ENCODE measurements around the gene STT3A. TPM values are rescaled to one million over a fixed set of nuclear protein-coding genes. Genes with fewer than 3 reads are reported as not detected.
A peak's percentile ranks its signal among the peaks of the same experiment; 100 is the strongest.

The STT3A gene
- total RNA-seq (47.1 TPM), polyA plus RNA-seq (37.7 TPM)
- long read RNA-seq, donor 1, full-length matches to known transcripts = 3 of 3 reads
- long read RNA-seq, donor 1, partial matches to known transcripts = 0 of 3 reads
- long read RNA-seq, donor 1, other reads (novel, unspliced or antisense) = 0 of 3 reads
- long read RNA-seq, donor 2 = 0 reads
- long read RNA-seq, donor 3, full-length matches to known transcripts = 26 of 33 reads
- long read RNA-seq, donor 3, partial matches to known transcripts = 7 of 33 reads
- long read RNA-seq, donor 3, other reads (novel, unspliced or antisense) = 0 of 33 reads
- long read RNA-seq, donor 4, full-length matches to known transcripts = 6 of 6 reads
- long read RNA-seq, donor 4, partial matches to known transcripts = 0 of 6 reads
- long read RNA-seq, donor 4, other reads (novel, unspliced or antisense) = 0 of 6 reads
- long read RNA-seq, donor 5, full-length matches to known transcripts = 38 of 107 reads
- long read RNA-seq, donor 5, partial matches to known transcripts = 69 of 107 reads
- long read RNA-seq, donor 5, other reads (novel, unspliced or antisense) = 0 of 107 reads
- long read RNA-seq, donor 6, full-length matches to known transcripts = 16 of 16 reads
- long read RNA-seq, donor 6, partial matches to known transcripts = 0 of 16 reads
- long read RNA-seq, donor 6, other reads (novel, unspliced or antisense) = 0 of 16 reads
- long read RNA-seq, donor 7, full-length matches to known transcripts = 14 of 19 reads
- long read RNA-seq, donor 7, partial matches to known transcripts = 5 of 19 reads
- long read RNA-seq, donor 7, other reads (novel, unspliced or antisense) = 0 of 19 reads
- long read RNA-seq, donor 8, full-length matches to known transcripts = 4 of 4 reads
- long read RNA-seq, donor 8, partial matches to known transcripts = 0 of 4 reads
- long read RNA-seq, donor 8, other reads (novel, unspliced or antisense) = 0 of 4 reads
- long read RNA-seq, donor 9, full-length matches to known transcripts = 8 of 8 reads
- long read RNA-seq, donor 9, partial matches to known transcripts = 0 of 8 reads
- long read RNA-seq, donor 9, other reads (novel, unspliced or antisense) = 0 of 8 reads
- long read RNA-seq, donor 10, full-length matches to known transcripts = 26 of 32 reads
- long read RNA-seq, donor 10, partial matches to known transcripts = 6 of 32 reads
- long read RNA-seq, donor 10, other reads (novel, unspliced or antisense) = 0 of 32 reads

GRCh38 chr11:125592305-125593113, at the start of gene STT3A:
STT3A (plus strand) TSS chr11:125592852; CDS start chr11:125595916, 3,064 bp downstream.
- no peaks in the 10 kb centered on the region for H3K27me3 ChIP-seq (ENCODE audit: control insufficient read depth in 2 of 2, insufficient read depth in 1 of 2, low read length in 1 of 2)
- H3K9me3 ChIP-seq (ENCODE audit: control insufficient read depth in 2 of 2, insufficient read depth in 1 of 2, low read length in 1 of 2) = no peaks in the 10 kb centered on the region
- DNase-seq (ENCODE audit: low read depth in 6 of 9, low spot score in 9 of 9) = peak; percentile 97 to 100 (median 99)
- under 1% methylated on average over 55 of the region's 55 CpGs for WGBS
- H3K4me1 ChIP-seq (ENCODE audit: control insufficient read depth in 2 of 2, insufficient read depth in 2 of 2, low read length in 2 of 2) = peaks cover 0 to 13% of the 10 kb centered on the region in 2 donors
- peaks cover 0 to 6% of the 10 kb centered on the region in 2 donors for H3K36me3 ChIP-seq (ENCODE audit: control insufficient read depth in 2 of 2, insufficient read depth in 2 of 2, low read length in 1 of 2)
- H3K27ac ChIP-seq (ENCODE audit: low read depth in 1 of 2, low read length in 1 of 2) = peak within 1 kb of the TSS; percentile 96 to 97
- peak within 1 kb of the TSS; percentile 65 to 80 for H3K4me3 ChIP-seq (ENCODE audit: low read length in 2 of 2)

GRCh38 chr11:125550780-125551179, 41.9 kb upstream of the STT3A start:
- Histone ChIP-seq H3K4me1 (ENCODE audit: control insufficient read depth in 2 of 2, insufficient read depth in 2 of 2, low read length in 2 of 2) (no peaks in the 10 kb centered on the region), H3K9me3 (ENCODE audit: control insufficient read depth in 2 of 2, insufficient read depth in 1 of 2, low read length in 1 of 2) (peaks cover 7 to 24% of the 10 kb centered on the region in 2 donors), H3K27me3 (ENCODE audit: control insufficient read depth in 2 of 2, insufficient read depth in 1 of 2, low read length in 1 of 2) (no peaks in the 10 kb centered on the region), H3K27ac (ENCODE audit: low read depth in 1 of 2, low read length in 1 of 2) (no peak overlapping the region), H3K36me3 (ENCODE audit: control insufficient read depth in 2 of 2, insufficient read depth in 2 of 2, low read length in 1 of 2) (no peaks in the 10 kb centered on the region), H3K4me3 (ENCODE audit: low read length in 2 of 2) (no peak overlapping the region)
- no peak for DNase-seq (ENCODE audit: low read depth in 6 of 9, low spot score in 9 of 9)
- WGBS = 100% methylated on average over 1 of the region's 1 CpG

- H3K4me3 ChIP-seq (ENCODE audit: low read length in 2 of 2) = no peak overlapping the region
- H3K27ac ChIP-seq (ENCODE audit: low read depth in 1 of 2, low read length in 1 of 2) = no peak overlapping the region
- 67% methylated on average over 1 of the region's 1 CpG for WGBS
- no peak for DNase-seq (ENCODE audit: low read depth in 6 of 9, low spot score in 9 of 9)
- no peaks in the 10 kb centered on the region for H3K4me1 ChIP-seq (ENCODE audit: control insufficient read depth in 2 of 2, insufficient read depth in 2 of 2, low read length in 2 of 2)
- H3K27me3 ChIP-seq (ENCODE audit: control insufficient read depth in 2 of 2, insufficient read depth in 1 of 2, low read length in 1 of 2) = no peaks in the 10 kb centered on the region
- peaks cover 7 to 24% of the 10 kb centered on the region in 2 donors for H3K9me3 ChIP-seq (ENCODE audit: control insufficient read depth in 2 of 2, insufficient read depth in 1 of 2, low read length in 1 of 2)
- no peaks in the 10 kb centered on the region for H3K36me3 ChIP-seq (ENCODE audit: control insufficient read depth in 2 of 2, insufficient read depth in 2 of 2, low read length in 1 of 2)
Measured at GRCh38 chr11:125551835-125552342, 40.8 kb upstream of the STT3A start.

GRCh38 chr11:125552927-125553326, 39.7 kb upstream of the STT3A start:
- Histone ChIP-seq H3K4me3 (ENCODE audit: low read length in 2 of 2) (no peak overlapping the region), H3K9me3 (ENCODE audit: control insufficient read depth in 2 of 2, insufficient read depth in 1 of 2, low read length in 1 of 2) (peaks cover 7 to 24% of the 10 kb centered on the region in 2 donors), H3K36me3 (ENCODE audit: control insufficient read depth in 2 of 2, insufficient read depth in 2 of 2, low read length in 1 of 2) (no peaks in the 10 kb centered on the region), H3K27me3 (ENCODE audit: control insufficient read depth in 2 of 2, insufficient read depth in 1 of 2, low read length in 1 of 2) (no peaks in the 10 kb centered on the region), H3K27ac (ENCODE audit: low read depth in 1 of 2, low read length in 1 of 2) (no peak overlapping the region), H3K4me1 (ENCODE audit: control insufficient read depth in 2 of 2, insufficient read depth in 2 of 2, low read length in 2 of 2) (no peaks in the 10 kb centered on the region)
- no peak for DNase-seq (ENCODE audit: low read depth in 6 of 9, low spot score in 9 of 9)
- WGBS = 95% methylated on average over 2 of the region's 2 CpGs

- DNase-seq (ENCODE audit: low read depth in 6 of 9, low spot score in 9 of 9) = peak in 1 of 9 donors; percentile 2
- Histone ChIP-seq H3K4me3 (ENCODE audit: low read length in 2 of 2) (no peak overlapping the region), H3K36me3 (ENCODE audit: control insufficient read depth in 2 of 2, insufficient read depth in 2 of 2, low read length in 1 of 2) (no peaks in the 10 kb centered on the region), H3K27me3 (ENCODE audit: control insufficient read depth in 2 of 2, insufficient read depth in 1 of 2, low read length in 1 of 2) (no peaks in the 10 kb centered on the region), H3K27ac (ENCODE audit: low read depth in 1 of 2, low read length in 1 of 2) (no peak overlapping the region), H3K9me3 (ENCODE audit: control insufficient read depth in 2 of 2, insufficient read depth in 1 of 2, low read length in 1 of 2) (peaks cover 7 to 24% of the 10 kb centered on the region in 2 donors), H3K4me1 (ENCODE audit: control insufficient read depth in 2 of 2, insufficient read depth in 2 of 2, low read length in 2 of 2) (no peaks in the 10 kb centered on the region)
- WGBS = 95% methylated on average over 1 of the region's 1 CpG
Measured at GRCh38 chr11:125553357-125553756, 39.3 kb upstream of the STT3A start.

- Histone ChIP-seq H3K27ac (ENCODE audit: low read depth in 1 of 2, low read length in 1 of 2) (no peak overlapping the region), H3K27me3 (ENCODE audit: control insufficient read depth in 2 of 2, insufficient read depth in 1 of 2, low read length in 1 of 2) (no peaks in the 10 kb centered on the region), H3K9me3 (ENCODE audit: control insufficient read depth in 2 of 2, insufficient read depth in 1 of 2, low read length in 1 of 2) (peaks cover 7 to 24% of the 10 kb centered on the region in 2 donors), H3K36me3 (ENCODE audit: control insufficient read depth in 2 of 2, insufficient read depth in 2 of 2, low read length in 1 of 2) (no peaks in the 10 kb centered on the region), H3K4me3 (ENCODE audit: low read length in 2 of 2) (no peak overlapping the region), H3K4me1 (ENCODE audit: control insufficient read depth in 2 of 2, insufficient read depth in 2 of 2, low read length in 2 of 2) (no peaks in the 10 kb centered on the region)
- 92% methylated on average over 3 of the region's 3 CpGs for WGBS
- no peak for DNase-seq (ENCODE audit: low read depth in 6 of 9, low spot score in 9 of 9)
Measured at GRCh38 chr11:125554038-125554437, 38.6 kb upstream of the STT3A start.

GRCh38 chr11:125559888-125560287, 32.8 kb upstream of the STT3A start:
- Histone ChIP-seq H3K9me3 (ENCODE audit: control insufficient read depth in 2 of 2, insufficient read depth in 1 of 2, low read length in 1 of 2) (peaks cover 0 to under 1% of the 10 kb centered on the region in 2 donors), H3K4me1 (ENCODE audit: control insufficient read depth in 2 of 2, insufficient read depth in 2 of 2, low read length in 2 of 2) (no peaks in the 10 kb centered on the region), H3K27me3 (ENCODE audit: control insufficient read depth in 2 of 2, insufficient read depth in 1 of 2, low read length in 1 of 2) (no peaks in the 10 kb centered on the region), H3K27ac (ENCODE audit: low read depth in 1 of 2, low read length in 1 of 2) (no peak overlapping the region), H3K36me3 (ENCODE audit: control insufficient read depth in 2 of 2, insufficient read depth in 2 of 2, low read length in 1 of 2) (no peaks in the 10 kb centered on the region), H3K4me3 (ENCODE audit: low read length in 2 of 2) (no peak overlapping the region)
- 97% methylated on average over 3 of the region's 3 CpGs for WGBS
- DNase-seq (ENCODE audit: low read depth in 6 of 9, low spot score in 9 of 9) = no peak

- DNase-seq (ENCODE audit: low read depth in 6 of 9, low spot score in 9 of 9) = no peak
- H3K4me3 ChIP-seq (ENCODE audit: low read length in 2 of 2) = no peak overlapping the region
- H3K27ac ChIP-seq (ENCODE audit: low read depth in 1 of 2, low read length in 1 of 2) = no peak overlapping the region
- H3K27me3 ChIP-seq (ENCODE audit: control insufficient read depth in 2 of 2, insufficient read depth in 1 of 2, low read length in 1 of 2) = no peaks in the 10 kb centered on the region
- H3K36me3 ChIP-seq (ENCODE audit: control insufficient read depth in 2 of 2, insufficient read depth in 2 of 2, low read length in 1 of 2) = no peaks in the 10 kb centered on the region
- no peaks in the 10 kb centered on the region for H3K4me1 ChIP-seq (ENCODE audit: control insufficient read depth in 2 of 2, insufficient read depth in 2 of 2, low read length in 2 of 2)
- 98% methylated on average over 1 of the region's 1 CpG for WGBS
- no peaks in the 10 kb centered on the region for H3K9me3 ChIP-seq (ENCODE audit: control insufficient read depth in 2 of 2, insufficient read depth in 1 of 2, low read length in 1 of 2)
Measured at GRCh38 chr11:125561924-125562323, 30.7 kb upstream of the STT3A start.

Data from thymus (tissue), 14 donors.